Measurements from ENCODE around the gene MROH8.

MROH8 gene

GRCh38 chr20:37198932-37199660 lies 19.7 kb upstream of the MROH8 start:
- no peak for DNase-seq (ENCODE audit: low spot score)

GRCh38 chr20:37194621-37195417 lies 15.5 kb upstream of the MROH8 start:
- no peak for DNase-seq (ENCODE audit: low spot score)

GRCh38 chr20:37193821-37194220 lies 14.5 kb upstream of the MROH8 start:
- DNase-seq (ENCODE audit: low spot score), result no peak

DNA sequence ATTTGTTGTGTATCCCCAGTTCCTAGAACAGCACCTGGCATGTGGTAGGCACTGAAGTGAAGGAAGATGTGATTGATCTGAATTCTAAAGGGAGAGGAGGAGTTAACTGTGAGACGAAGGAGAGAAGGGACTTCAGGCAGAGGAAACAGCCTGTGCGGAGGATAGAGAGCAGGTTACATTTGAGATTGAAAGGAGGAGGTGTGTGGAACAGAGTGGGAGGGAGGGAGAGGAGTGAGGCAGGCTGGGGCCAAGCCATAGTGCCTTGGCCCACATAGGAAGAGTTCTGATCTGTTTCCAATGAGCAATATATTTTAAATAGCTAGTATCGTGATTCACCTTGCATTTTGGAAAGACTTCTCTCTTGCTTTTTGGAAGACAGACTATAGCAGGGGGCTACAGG lies 13.9 kb upstream of the MROH8 start:
- DNase-seq (ENCODE audit: low spot score), result no peak

- peak; percentile 84 for DNase-seq (ENCODE audit: low spot score)
These were observed 12.9 kb upstream of the MROH8 start for GRCh38 chr20:37192137-37192854.

DNA sequence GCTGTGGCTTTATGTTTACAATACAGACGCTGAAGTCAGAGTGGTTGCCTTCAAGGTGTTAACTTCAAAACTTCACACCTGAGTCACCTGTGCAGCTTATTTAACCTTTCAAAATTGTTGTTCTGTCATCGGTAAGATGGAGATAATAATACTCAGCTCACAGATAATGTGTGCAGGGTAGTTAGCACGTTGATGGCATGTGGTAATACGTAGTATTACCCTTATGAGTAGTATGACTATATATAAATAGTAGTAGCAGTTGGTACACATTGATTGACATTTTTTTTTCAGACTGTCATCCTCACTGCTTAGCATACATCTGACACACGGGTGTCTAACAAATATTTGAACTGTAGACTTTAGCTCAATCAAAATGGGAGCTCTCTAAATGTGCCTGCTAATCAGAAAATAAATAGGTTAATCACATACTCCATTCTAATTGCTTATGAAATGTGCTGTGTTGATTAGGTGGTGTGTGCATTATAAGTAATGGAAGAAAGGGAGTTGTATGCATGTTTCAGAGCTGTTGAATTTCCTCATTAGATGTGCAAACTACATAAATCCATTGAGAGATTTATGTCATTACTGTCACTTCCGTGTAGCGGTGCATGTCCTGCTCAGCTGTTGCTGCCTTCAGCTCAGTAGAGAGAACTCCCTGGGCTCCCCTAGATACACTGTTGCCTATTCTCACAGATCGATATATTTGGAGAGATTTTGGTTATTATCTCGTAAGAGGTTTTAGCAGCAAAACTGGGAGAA lies 11.2 kb upstream of the MROH8 start:
- DNase-seq (ENCODE audit: low spot score), result no peak

DNA sequence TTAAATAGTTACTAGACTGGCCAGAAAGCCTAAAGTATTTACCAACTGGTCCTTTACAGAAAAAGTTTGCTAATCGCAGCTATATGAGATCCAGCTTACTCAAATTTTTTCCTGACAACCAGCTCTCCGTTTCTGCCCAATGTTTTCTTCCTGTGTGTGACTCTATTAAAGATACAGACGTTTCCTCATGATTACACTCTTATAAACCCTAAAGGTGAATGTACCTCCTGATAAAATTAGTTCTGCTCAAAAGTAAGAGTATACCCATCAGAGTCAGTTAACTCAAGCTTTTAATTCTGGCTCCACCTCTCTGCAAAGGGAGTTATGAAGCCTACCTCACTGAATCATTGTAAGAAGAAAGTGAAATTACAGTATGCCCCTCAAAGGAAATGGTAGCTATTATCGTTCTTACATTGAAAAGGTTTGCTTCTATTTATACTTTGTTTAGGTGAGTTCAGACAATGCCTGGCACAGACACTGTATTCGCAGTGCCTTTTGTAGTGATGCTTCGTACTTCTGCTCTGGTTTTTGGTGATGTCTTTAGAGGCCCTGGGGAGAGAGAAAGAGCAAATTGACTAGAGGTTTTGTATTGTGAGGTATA lies 10.2 kb upstream of the MROH8 start:
- no peak for DNase-seq (ENCODE audit: low spot score)

GRCh38 chr20:37188787-37189186 lies 9.4 kb upstream of the MROH8 start:
- no peak for DNase-seq (ENCODE audit: low spot score)

DNA sequence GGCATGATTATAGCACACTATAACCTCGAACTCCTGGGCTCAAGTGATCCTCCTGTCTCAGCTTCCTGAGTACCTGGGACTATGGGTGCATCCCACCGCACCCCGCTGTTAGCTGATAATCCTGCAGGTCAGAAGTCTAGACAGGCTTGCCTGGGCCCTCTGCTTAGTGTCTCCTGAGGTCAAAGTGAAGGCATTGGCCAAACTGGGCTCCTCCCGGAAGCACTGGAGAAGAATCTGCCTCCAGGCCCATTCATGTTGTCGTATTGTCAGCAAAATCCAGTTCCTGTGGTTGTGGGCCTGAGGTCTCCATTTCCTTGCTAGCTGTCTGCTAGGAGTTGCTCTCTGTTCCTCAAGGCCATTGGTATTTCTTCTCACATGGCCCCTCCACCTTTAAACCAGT lies 6.3 kb upstream of the MROH8 start:
- DNase-seq (ENCODE audit: low spot score), result no peak

DNA sequence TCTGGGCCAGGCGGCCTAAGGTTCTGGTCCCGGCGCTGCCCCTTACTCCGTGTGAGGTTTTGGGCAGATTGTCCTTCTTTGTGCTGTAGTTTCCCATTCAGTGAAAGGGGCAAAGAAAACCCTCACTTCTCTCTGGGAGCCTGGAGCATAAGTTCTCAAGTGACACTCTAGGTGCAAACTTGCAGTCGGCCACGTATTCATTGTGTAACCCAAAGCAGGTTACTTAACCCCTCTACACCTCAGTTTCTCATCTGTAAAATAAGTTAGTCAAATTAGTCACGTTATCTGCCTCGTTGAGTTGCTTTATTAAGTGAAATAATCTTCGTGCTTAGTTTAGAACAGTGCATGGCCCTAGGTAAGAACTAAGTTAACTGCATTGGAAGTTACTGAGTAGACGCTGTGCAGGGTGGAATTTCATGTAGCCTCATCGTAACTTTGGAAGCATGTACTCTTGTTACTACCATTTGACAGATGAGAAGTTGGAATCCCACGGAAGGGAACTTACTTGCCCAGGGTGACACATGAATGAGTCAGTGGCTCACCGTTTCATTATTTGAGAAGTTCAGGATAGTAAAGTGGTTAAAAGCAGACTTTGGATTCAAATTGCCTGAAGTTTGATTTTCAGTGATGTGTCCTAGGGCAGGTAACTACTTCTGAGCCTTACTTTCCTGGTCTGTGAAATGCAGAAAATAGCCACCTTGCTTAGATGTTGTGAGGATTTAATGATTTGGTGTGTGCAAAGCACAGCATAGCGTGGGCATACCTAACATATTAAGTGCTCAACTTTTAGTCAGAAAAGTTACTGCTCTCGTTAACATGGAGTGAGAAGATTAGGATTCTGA lies 556 bp upstream of the MROH8 start:
- peak; percentile 31 for DNase-seq (ENCODE audit: low spot score)

GRCh38 chr20:37172836-37173235 lies 6.5 kb downstream of the MROH8 start:
- DNase-seq (ENCODE audit: low spot score), result no peak

GRCh38 chr20:37166867-37167266 lies 12.5 kb downstream of the MROH8 start:
- no peak for DNase-seq (ENCODE audit: low spot score)

DNA sequence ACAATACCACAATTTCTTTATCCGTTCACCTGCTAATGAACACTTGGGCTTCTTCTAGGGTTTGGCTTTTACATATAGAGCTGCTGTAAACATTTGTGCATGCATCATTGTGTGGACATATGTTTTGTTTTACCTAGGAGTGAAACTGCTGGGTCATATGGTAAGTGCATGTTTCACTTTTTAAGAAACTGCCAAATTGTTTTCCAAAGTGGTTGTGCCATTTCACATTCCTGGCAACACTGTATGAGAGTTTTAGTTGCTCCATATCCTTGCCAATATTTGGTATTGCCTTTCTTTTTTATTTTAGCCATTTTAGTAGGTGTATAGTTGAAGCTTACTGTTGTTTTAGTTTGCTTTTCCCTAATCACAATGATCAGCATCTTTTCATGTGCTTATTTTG lies 14.3 kb downstream of the MROH8 start:
- no peak for DNase-seq (ENCODE audit: low spot score)

- no peak for DNase-seq (ENCODE audit: low spot score)
These were observed 15.4 kb downstream of the MROH8 start for GRCh38 chr20:37163832-37164554.

DNA sequence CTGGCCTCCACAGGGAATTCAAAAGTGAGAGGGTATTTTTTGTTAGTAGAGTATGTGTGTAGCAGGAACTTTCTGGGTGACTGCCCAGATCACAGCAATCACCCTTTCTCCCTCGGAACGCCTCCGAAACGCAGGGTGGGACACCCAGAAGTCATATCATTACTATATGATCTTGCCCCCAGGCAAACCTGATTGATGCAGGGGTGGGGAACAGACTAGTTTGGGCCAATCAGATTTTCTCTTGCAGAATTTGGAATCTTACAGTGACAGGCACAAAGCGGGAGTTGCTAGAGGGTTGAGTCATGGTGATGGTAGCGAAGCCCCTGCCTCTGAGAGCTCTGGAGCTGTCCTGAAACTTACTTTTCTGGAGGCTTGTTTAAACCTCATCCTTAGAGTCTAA lies 16.7 kb downstream of the MROH8 start:
- no peak for DNase-seq (ENCODE audit: low spot score)

- DNase-seq (ENCODE audit: low spot score), result no peak
These were observed 17.4 kb downstream of the MROH8 start for GRCh38 chr20:37161830-37162549.

DNA sequence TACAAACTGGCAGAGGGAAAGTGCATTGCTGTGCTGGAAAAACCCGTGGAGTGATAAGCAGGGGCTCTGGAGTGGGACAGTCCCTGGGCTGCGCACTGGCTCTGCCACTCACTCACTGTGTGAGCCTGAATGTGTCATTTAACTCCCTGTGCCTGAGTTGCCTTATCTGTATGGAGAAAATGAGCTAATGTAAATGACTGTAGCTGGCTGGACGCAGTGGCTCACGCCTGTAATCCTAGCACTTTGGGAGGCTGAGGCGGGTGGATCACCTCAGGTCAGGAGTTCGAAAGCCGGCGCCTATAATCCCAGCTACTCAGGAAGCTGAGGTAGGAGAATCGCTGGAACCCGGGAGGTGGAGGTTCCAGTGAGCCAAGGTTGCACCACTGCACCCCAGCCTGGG lies 18.7 kb downstream of the MROH8 start:
- DNase-seq (ENCODE audit: low spot score), result no peak

DNA sequence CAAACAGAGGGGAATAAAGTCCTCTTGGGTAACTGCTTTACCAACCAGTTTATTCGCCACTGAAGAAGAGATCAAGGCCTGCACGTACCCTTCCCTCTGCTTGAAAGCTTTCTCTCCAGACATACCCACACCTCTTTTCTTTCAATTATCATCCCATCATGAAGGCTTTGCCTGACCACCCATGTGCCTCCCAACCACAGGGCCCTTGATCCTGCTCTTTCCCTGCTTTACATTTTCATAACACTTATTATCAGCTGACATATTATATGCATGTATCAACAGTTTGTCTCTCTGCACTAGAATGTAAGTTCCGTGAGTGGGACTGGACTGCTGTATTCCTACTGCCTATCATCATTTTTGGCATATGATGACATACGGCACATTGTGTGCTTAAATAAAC lies 21.1 kb downstream of the MROH8 start:
- DNase-seq (ENCODE audit: low spot score), result no peak

GRCh38 chr20:37155987-37156386 lies 23.4 kb downstream of the MROH8 start:
- no peak for DNase-seq (ENCODE audit: low spot score)
